ENCODE data around the gene SPDYE2B.
"Not testable (repeated sequence)": the region's sequence is repeated elsewhere in the genome, so short reads cannot be mapped to it uniquely, and the experiment has no call there.

SPDYE2B gene

GRCh38 chr7:102642691-102643090, 7.4 kb upstream of the SPDYE2B start, which contains the start of gene UPK3BL1:
TSS of gene UPK3BL1 (minus strand) at chr7:102642791. CDS start at chr7:102642741, 50 bp downstream.
- DNase-seq (ENCODE audit: low read depth in 2 of 2): not testable (repeated sequence)

- not testable (repeated sequence) for DNase-seq (ENCODE audit: low read depth in 2 of 2)
Measured at GRCh38 chr7:102643404-102643803, 6.7 kb upstream of the SPDYE2B start.

- DNase-seq (ENCODE audit: low read depth in 2 of 2): not testable (repeated sequence)
Measured at GRCh38 chr7:102647813-102648212, 2.3 kb upstream of the SPDYE2B start.

GRCh38 chr7:102664765-102665164, 14.6 kb downstream of the SPDYE2B start:
- not testable (repeated sequence) for DNase-seq (ENCODE audit: low read depth in 2 of 2)

- not testable (repeated sequence) for DNase-seq (ENCODE audit: low read depth in 2 of 2)
Measured at GRCh38 chr7:102666850-102667249, 16.7 kb downstream of the SPDYE2B start.

- DNase-seq (ENCODE audit: low read depth in 2 of 2): not testable (repeated sequence)
Measured at GRCh38 chr7:102667523-102667922, 17.4 kb downstream of the SPDYE2B start.

- DNase-seq (ENCODE audit: low read depth in 2 of 2): not testable (repeated sequence)
Measured at GRCh38 chr7:102671166-102671955, 21.2 kb downstream of the SPDYE2B start, which contains the start of gene POLR2J2. TSS of gene POLR2J2 (minus strand) at chr7:102671663. CDS start at chr7:102671601, 62 bp downstream.

GRCh38 chr7:102671956-102672307, 21.8 kb downstream of the SPDYE2B start:
- not testable (repeated sequence) for DNase-seq (ENCODE audit: low read depth in 2 of 2)

- DNase-seq (ENCODE audit: low read depth in 2 of 2): not testable (repeated sequence)
Measured at GRCh38 chr7:102673447-102674067, 23.4 kb downstream of the SPDYE2B start.

- DNase-seq (ENCODE audit: low read depth in 2 of 2): not testable (repeated sequence)
Measured at GRCh38 chr7:102675545-102675944, 25.4 kb downstream of the SPDYE2B start.

- not testable (repeated sequence) for DNase-seq (ENCODE audit: low read depth in 2 of 2)
Measured at GRCh38 chr7:102680780-102681179, 30.7 kb downstream of the SPDYE2B start.

GRCh38 chr7:102682560-102682959, 32.4 kb downstream of the SPDYE2B start:
- DNase-seq (ENCODE audit: low read depth in 2 of 2): not testable (repeated sequence)

GRCh38 chr7:102688299-102689036, 38.3 kb downstream of the SPDYE2B start:
- not testable (repeated sequence) for DNase-seq (ENCODE audit: low read depth in 2 of 2)

GRCh38 chr7:102689436-102690282, 39.5 kb downstream of the SPDYE2B start:
- not testable (repeated sequence) for DNase-seq (ENCODE audit: low read depth in 2 of 2)

GRCh38 chr7:102690602-102691001, 40.5 kb downstream of the SPDYE2B start:
- not testable (repeated sequence) for DNase-seq (ENCODE audit: low read depth in 2 of 2)

GRCh38 chr7:102694008-102694407, 43.9 kb downstream of the SPDYE2B start:
- DNase-seq (ENCODE audit: low read depth in 2 of 2): not testable (repeated sequence)

- not testable (repeated sequence) for DNase-seq (ENCODE audit: low read depth in 2 of 2)
Measured at GRCh38 chr7:102695033-102695552, 45.0 kb downstream of the SPDYE2B start.

- not testable (repeated sequence) for DNase-seq (ENCODE audit: low read depth in 2 of 2)
Measured at GRCh38 chr7:102696009-102696408, 45.9 kb downstream of the SPDYE2B start.

- not testable (repeated sequence) for DNase-seq (ENCODE audit: low read depth in 2 of 2)
Measured at GRCh38 chr7:102697642-102698512, 47.8 kb downstream of the SPDYE2B start.

Data from stimulated activated CD4-positive, alpha-beta T cell treated with anti-CD3 and anti-CD28 coated beads, Interleukin-1b, Interleukin-23, amount 100 ng/mL, for 1 hour (primary cell).